K562 (cell line): Measurements from ENCODE around the gene PRPF8. TPM values are rescaled to one million over a fixed set of nuclear protein-coding genes. Genes with fewer than 3 reads are reported as not detected.
A peak's percentile ranks its signal among the peaks of the same experiment; 100 is the strongest.

ENCODE experiments used
- ATF7 ChIP-seq: fragments of 450-650 bp; IDR thresholded peaks from 2 replicates; pipeline ENCODE4 v1.7.1; 2014; ENCODE audit warnings: mild to moderate bottlenecking, moderate library complexity
- CCNT2 ChIP-seq: IDR thresholded peaks from 2 replicates; pipeline ENCODE4 v1.6.1; 2011; ENCODE audit warnings: borderline replicate concordance, low read depth, mild to moderate bottlenecking, moderate library complexity, mixed read lengths, low read length; ENCODE audit not compliant: insufficient read length; ENCODE audit errors: extremely low read depth
- CTBP1 ChIP-seq: fragments of 450-650 bp; IDR thresholded peaks from 2 replicates; pipeline ENCODE4 v1.6.1; 2016; ENCODE audit warnings: borderline replicate concordance
- EZH2 ChIP-seq: IDR thresholded peaks from 2 replicates; pipeline ENCODE4 v1.6.1; 2012; ENCODE audit warnings: low read depth, mild to moderate bottlenecking, inconsistent platforms, low read length, borderline replicate concordance
- HNRNPK ChIP-seq: fragments of 200-400 bp; formaldehyde crosslinking; IDR thresholded peaks from one replicate; pipeline ENCODE4 v1.6.1; 2018; ENCODE audit warnings: mild to moderate bottlenecking, low read depth, low read length; ENCODE audit not compliant: poor library complexity, severe bottlenecking
- MECOM ChIP-seq: fragments of 250-450 bp; sonication (Bioruptor Pico); IDR thresholded peaks from 2 replicates; pipeline ENCODE4 v1.8.0; 2022; ENCODE audit warnings: inconsistent platforms
- NRF1 ChIP-seq, 2 experiments: fragments of 450-650 bp; IDR thresholded peaks in 1 of 2; conservative IDR thresholded peaks in 1 of 2; 2 replicates each; pipeline ENCODE4 v1.6.1; 2014; ENCODE audit warnings: mild to moderate bottlenecking in 2 of 2
- PHB ChIP-seq: fragments of 250-450 bp; sonication (Bioruptor Pico); IDR thresholded peaks from 2 replicates; pipeline ENCODE4 v1.5.0; 2021
- PHF8 ChIP-seq: fragments of 200-600 bp; sonication (generic); IDR thresholded peaks from 2 replicates; pipeline ENCODE4 v1.6.1; 2012; ENCODE audit warnings: mixed run types, mild to moderate bottlenecking, inconsistent platforms, low read length, moderate library complexity, borderline replicate concordance
- RB1 ChIP-seq: fragments of 450-650 bp; IDR thresholded peaks from 2 replicates; pipeline ENCODE4 v1.6.1; 2017; ENCODE audit warnings: low read depth, mild to moderate bottlenecking
- SLC30A9 ChIP-seq: fragments of 250-450 bp; sonication (Bioruptor Pico); IDR thresholded peaks from 2 replicates; pipeline ENCODE4 v1.8.0; 2022; ENCODE audit warnings: mild to moderate bottlenecking, moderate library complexity
- TAL1 ChIP-seq: fragments of 450-650 bp; IDR thresholded peaks from 2 replicates; pipeline ENCODE4 v1.6.1; 2016; ENCODE audit warnings: mild to moderate bottlenecking
- ZBTB2 ChIP-seq: fragments of 450-650 bp; IDR thresholded peaks from 2 replicates; pipeline ENCODE4 v1.6.1; 2016; ENCODE audit warnings: antibody characterized with exemption
- ZKSCAN8 ChIP-seq: fragments of 200-800 bp; sonication (Bioruptor generic); IDR thresholded peaks from 2 replicates; pipeline ENCODE4 v1.6.1; 2016; ENCODE audit warnings: missing genetic modification characterization, missing compliant biosample characterization
- ZNF239 ChIP-seq: fragments of 250-450 bp; sonication (Bioruptor Pico); IDR thresholded peaks from 2 replicates; pipeline ENCODE4 v1.4.0; 2020; ENCODE audit warnings: mild to moderate bottlenecking
- polyA plus RNA-seq, 8 experiments: library from polyadenylated mRNA; depleted of rRNA in 4 of 8; stranded (reverse) in 5 of 8; unstranded in 3 of 8; fragments of >200 nt; fragmentation: Nextera tagmentation in 2 of 8; fragmentation: Illumina TruSeq in 1 of 8; extraction: Ambion mirVana in 2 of 8; extraction: Trizol in 1 of 8; gene quantifications; 2 replicates each; pipeline versions ENCODE4 v1.2.1 to v1.2.3, GENCODE V29; 2011 to 2014; ENCODE audit warnings: inconsistent platforms in 1 of 8, missing spikeins in 1 of 8
- total RNA-seq, 7 experiments: library from RNA; depleted of rRNA in 6 of 7; stranded (reverse); fragments of >200 nt in 6 of 7; fragmentation: Illumina TruSeq in 2 of 7; extraction: Trizol in 2 of 7; gene quantifications; 2 replicates each; pipeline versions ENCODE4 v1.2.1 to v1.2.3, GENCODE V29; 2011 to 2021; ENCODE audit warnings: low replicate concordance in 1 of 7

Gene PRPF8
- total and polyA plus RNA-seq, 9 of the 15 experiments (the other 6 are each of a cell fraction or from before 2014, with no cell fraction given): 64.3 to 294 (median 85.9) TPM

- TF ChIP-seq ZNF239 (CRISPR knock-in tag): no peak
- peak; percentile 82 for TF ChIP-seq RB1
- no peak for TF ChIP-seq PHF8
- 0 out of 2 replicates have a peak, but pooled peaks have one; percentile 8 for TF ChIP-seq ATF7
- TF ChIP-seq EZH2: no peak
- TF ChIP-seq ZBTB2: 0 out of 2 replicates have a peak, but pooled peaks have one; percentile 21
- TF ChIP-seq TAL1: no peak
- no peak for TF ChIP-seq CTBP1
- TF ChIP-seq CCNT2: peak; percentile 59
- TF ChIP-seq NRF1 (conservative IDR thresholded peaks at IDR 0.05 in 1 of 2, IDR thresholded peaks at IDR 0.05 in 1 of 2): peak; percentile 61 to 67
- no peak for TF ChIP-seq HNRNPK
- no peak for TF ChIP-seq ZKSCAN8
- TF ChIP-seq SLC30A9 (CRISPR knock-in tag): no peak
- TF ChIP-seq MECOM (CRISPR knock-in tag): no peak
- no peak for TF ChIP-seq PHB (CRISPR knock-in tag)
Observed at GRCh38 chr17:1648173-1648962, 36.3 kb downstream of the PRPF8 start (continued).
